Renal pelvis (tissue), 4 donors: ENCODE results near the gene LTBP1. TPM values are rescaled to one million over a fixed set of nuclear protein-coding genes. Genes with fewer than 3 reads are reported as not detected.
A peak's percentile ranks its signal among the peaks of the same experiment; 100 is the strongest.

Source experiments
- DNase-seq: peaks from one replicate; pipeline ENCODE4 v3.0.0-alpha.2; 2013
- polyA plus RNA-seq, 3 donors: library from polyadenylated mRNA; unstranded; fragments of 120-200 nt; gene quantifications; one replicate each; pipeline ENCODE4 v1.2.1, GENCODE V29; 2013; ENCODE audit not compliant: insufficient read length in 3 of 3

Gene LTBP1
- polyA plus RNA-seq, 3 donors = 69.0 to 86.2 (median 74.6) TPM

GRCh38 chr2:33265584-33266338, 319.0 kb downstream of the LTBP1 start:
- no peak for DNase-seq

DNA sequence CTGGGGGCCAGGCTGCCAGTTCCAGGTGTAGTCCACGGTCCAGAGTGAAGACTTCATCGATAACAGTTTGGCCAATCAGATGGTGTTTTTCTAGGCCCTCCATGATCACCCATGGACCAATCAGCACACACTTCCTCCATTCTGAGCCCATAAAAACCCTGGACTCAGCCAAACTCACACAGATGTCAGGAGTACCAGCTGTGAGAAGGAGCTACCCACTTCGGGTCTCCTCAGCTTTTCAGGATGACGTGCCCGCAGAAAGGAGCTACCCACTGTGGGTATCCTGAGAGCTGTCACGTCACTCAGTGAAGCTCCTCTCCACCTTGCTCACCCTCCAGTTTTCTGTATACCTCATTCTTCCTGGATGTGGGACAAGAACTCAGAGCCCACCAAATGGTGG, 319.7 kb downstream of the LTBP1 start:
- DNase-seq = no peak

DNA sequence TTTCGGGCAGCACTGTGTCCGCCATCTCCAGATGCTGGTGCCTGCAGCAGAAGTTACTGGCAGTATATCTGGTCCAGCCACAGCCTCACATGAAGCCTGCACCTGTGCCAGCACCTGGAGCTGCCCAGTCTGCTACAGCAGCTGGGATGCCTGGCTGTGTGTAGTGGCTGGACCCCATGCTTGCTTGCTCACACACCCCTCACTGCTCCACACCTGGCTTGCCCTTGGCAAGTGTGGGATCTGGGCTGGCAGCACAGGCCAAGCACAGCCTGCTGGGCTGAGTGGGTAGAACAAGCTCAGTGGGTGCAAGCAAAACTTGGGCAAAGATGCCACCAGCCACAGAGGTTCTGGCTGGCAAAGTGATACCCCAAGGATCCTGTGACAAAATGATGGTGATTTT, 320.3 kb downstream of the LTBP1 start:
- no peak for DNase-seq

DNA sequence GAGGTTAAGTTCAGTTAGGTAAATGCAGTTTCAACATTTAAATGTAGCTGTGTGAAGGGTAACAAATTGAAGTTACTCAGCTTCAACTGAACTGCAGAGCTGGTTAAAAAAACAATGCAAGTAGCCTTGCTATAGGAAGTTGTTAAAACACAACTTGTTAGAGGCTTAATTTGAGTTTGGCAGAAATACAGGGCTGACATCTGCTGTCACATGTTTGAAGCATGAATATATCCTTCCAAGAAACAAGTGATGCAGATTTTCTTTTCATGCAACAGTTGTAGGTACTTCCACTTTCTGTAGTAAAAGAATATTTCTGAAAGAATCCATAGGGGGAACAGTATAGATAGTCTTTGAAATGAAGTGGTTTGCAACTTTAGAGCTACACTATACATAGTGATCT, 321.0 kb downstream of the LTBP1 start:
- no peak for DNase-seq

GRCh38 chr2:33268246-33268831, 321.6 kb downstream of the LTBP1 start:
- no peak for DNase-seq

DNA sequence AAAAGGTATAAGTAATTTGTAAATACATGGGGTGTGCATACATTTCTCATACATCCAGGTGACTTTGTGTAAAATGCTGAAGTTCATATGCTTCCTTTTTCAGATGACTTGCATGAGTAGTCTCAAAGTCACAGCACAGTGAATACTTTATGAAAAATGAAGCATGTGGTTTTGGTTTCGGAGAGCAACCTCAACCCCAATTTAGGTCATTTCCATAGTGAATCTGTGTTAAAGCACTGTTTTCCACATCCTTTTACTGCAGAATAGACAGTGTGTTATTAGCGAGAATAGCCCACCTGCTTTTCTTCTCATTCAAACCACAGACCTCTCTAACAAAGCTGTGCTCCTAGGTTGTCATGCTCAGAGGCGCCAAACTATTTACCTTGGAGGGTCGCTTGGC, 325.2 kb downstream of the LTBP1 start:
- DNase-seq = no peak

DNA sequence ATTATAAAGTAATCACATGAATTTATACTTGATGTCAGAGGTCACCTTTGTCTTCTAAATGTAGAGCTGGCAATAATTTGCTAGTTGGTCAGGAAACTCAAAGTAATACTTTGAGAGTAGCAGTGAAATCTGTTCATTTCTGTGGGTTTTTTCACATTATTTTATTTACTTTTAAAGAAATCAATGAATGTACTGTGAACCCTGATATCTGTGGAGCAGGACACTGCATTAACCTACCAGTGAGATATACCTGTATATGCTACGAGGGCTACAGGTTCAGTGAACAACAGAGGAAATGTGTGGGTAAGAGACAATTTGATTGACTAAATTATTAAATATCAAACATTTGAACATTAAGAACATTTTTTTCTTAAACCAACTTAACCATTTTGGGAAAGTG, 326.7 kb downstream of the LTBP1 start:
- no peak for DNase-seq

DNA sequence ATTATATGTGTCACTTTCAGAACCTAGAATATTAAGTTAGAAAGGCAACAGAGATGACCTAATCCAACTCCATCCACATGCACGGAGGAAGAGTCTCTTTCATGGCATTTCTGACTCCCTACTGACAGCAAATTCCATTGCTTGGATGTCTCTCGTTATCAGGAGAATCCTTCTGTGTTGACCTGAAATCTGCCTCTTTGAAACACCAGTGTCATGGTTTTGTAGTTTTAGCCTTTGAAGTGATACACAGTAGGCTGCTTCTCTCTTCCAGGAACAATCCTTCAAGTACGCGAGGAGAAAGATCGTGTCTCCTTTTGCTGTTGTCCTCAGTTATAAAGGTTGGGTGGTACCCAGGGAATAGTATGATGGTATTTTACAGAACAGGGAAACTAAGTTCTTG, 327.8 kb downstream of the LTBP1 start:
- no peak for DNase-seq

DNA sequence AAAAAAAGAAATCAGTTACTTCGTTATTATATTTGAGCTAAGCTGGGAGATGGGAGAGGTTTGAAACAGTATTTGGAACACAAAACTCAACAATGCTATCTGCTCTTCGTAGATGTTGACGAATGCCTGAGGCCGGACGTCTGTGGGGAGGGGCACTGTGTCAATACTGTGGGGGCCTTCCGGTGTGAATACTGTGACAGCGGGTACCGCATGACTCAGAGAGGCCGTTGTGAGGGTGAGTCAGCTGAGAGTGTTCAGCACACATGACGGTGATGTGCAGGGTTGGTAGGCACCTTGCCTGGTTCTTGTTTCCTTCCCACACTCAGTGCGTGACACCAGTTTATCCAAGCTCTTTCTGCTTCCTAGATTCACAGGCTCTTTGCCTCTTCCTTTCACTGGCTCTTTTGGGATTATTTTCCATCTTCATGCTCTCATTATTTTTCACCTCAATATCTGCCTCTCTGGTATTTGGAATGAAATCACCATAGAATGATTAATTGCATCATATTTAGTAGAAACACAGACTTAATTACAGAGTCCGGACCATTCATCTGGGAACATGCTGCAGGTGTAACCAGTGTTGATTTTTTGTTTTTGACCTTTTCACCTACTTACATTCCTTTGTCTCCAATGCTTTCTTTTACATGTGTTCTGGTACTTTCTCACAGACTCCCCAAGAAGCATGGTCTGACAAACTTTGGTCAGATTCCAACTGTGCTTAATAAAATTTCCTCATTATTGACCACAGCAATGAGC, 329.1 kb downstream of the LTBP1 start:
- no peak for DNase-seq

- no peak for DNase-seq
These were observed 330.3 kb downstream of the LTBP1 start for GRCh38 chr2:33277002-33277426.

DNA sequence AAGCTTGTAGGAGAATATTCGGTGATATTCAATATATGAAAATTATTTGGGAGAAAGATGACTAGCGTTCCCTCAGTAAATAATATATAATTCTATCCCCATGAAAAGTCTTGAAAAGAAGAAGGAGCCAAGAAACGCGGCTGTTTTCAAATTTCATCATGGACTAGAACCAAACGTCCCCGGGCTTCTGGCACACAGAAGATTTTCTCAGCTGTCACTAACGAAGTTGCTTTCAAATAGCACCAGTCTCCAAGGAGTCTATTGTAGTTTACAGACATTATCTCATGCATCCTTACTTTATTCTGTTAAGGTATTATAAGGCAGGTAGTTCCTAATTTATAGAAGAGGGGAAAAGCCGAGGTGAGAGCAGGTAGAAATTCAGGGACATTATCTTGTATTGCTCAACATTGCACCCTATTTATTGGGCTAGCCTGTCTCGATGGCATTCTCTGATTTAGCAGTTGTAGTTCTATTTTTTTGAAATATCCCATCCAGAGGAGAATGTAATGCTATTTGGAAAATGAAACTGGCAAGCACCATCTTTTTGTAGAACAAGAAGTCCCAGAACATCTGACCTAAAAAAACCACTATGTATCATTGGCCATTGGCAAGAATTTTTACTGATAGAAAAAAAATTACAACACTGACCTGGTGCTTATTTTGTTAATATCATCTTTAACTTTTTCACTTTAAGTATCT, 331.6 kb downstream of the LTBP1 start:
- DNase-seq = no peak

GRCh38 chr2:33284287-33284686, 337.5 kb downstream of the LTBP1 start:
- DNase-seq = no peak

- no peak for DNase-seq
These were observed 340.8 kb downstream of the LTBP1 start for GRCh38 chr2:33287507-33288005.

GRCh38 chr2:33288011-33288410, 341.3 kb downstream of the LTBP1 start:
- DNase-seq = no peak

DNA sequence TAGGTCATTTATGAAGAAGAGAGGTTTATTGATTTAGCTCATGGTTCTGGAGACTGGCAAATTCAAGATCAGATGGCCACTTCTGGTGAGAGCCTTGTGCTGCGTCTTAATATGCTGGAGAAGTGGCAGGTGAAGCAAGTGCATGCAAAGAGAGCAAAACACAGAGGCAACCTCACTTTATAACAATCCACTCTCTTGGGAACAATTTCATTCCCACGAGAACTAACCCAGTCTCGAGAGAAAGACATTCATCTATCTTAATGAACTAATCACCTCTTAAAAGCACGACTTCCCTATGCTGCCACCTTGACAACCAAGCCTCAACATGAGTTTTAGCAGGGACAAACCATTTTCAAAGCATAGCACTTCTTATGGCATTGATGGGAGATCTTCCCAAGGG, 343.2 kb downstream of the LTBP1 start:
- DNase-seq = no peak

- peak; percentile 71 for DNase-seq
These were observed 344.7 kb downstream of the LTBP1 start for GRCh38 chr2:33291278-33292013.

GRCh38 chr2:33292063-33292462, 345.3 kb downstream of the LTBP1 start:
- no peak for DNase-seq

- DNase-seq = no peak
These were observed 346.3 kb downstream of the LTBP1 start for GRCh38 chr2:33292981-33293595.

- DNase-seq = no peak
These were observed 351.5 kb downstream of the LTBP1 start for GRCh38 chr2:33298233-33298632.

- DNase-seq = no peak
These were observed 354.6 kb downstream of the LTBP1 start for GRCh38 chr2:33301355-33301754.

GRCh38 chr2:33302348-33302747, 355.6 kb downstream of the LTBP1 start:
- no peak for DNase-seq
